ENCODE measurements around the gene RALGPS1.

The RALGPS1 gene

DNA sequence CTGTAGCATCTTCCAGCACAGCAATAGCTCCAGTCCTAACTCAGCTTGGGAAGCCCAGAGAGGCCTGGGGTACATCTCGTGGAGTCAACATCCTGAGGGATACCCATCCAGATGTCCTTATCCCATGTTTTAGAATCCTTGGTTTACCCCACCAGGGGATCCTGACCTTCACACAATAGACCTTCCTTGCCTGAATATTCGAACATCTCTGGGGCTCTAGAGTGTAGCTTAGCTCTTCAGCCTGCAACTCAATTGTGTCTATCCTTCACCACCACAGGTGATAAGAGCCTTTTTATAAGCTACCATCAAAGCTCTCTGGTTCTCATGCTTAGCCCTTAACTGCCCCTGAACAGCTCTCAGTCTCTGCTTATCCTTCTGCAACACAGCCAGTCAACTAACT lies 7.5 kb upstream of the RALGPS1 start:
- no peak for DNase-seq

DNA sequence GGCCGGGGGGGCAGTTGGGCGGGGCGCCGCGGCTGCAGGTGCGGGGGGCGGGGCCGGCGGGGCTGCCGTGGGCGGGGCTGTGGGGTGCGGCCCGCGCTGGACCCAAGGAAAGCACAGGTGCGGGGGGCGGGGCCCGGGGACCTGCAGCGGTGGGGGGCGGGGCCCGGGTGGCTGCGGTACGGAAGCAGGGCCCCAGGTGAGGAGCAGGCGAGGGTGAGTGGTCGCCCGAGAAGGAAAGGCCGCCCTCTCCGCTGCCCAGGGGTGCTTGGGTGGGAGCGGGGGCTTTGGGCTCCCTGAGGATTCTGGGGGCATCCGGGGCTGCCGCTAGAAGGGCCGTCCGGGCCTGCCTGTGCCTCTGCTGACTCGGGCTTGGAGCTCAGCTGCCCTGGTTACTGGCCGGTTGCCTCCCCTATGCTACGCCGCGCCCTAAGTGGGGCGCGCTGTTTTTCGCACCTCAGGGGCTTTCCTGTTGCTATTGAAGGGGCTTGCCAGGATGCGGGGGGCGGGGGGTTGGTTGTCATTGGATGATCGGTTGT lies 767 bp downstream of the RALGPS1 start:
- peak; percentile 57 for DNase-seq

DNA sequence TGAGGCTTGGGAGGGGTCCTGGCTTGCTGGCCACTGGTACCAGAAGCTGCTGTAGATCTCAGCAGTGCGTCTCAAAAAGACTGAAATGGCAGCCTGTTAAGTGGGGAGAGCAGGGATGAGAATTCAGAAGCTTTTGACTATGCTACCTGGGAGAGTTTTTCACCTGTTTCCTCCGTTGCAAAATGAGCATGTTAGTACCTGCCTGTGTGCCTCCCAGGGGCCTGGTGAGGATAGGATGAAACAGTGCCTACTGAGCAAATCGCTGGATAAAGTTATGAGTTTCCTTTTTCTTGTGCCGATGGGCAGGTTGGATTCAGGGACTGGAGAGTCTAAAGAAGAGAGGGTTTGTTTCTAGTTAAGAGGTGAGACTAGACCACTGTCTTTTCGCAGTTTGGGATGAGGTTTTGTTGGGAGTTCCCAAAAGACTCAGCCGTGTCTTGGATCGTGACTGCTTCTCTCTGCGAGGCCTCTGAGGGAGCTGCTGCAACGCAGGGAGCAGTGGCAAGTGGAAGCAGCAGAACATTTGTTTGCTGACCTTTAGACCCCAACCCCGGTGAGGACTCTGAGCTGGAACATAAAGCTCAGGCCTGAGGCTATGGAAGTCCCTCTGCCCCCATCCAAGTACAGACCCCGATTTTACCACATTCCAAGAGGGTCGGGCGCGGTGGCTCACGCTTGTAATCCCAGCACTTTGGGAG lies 1.4 kb downstream of the RALGPS1 start:
- DNase-seq: no peak

DNA sequence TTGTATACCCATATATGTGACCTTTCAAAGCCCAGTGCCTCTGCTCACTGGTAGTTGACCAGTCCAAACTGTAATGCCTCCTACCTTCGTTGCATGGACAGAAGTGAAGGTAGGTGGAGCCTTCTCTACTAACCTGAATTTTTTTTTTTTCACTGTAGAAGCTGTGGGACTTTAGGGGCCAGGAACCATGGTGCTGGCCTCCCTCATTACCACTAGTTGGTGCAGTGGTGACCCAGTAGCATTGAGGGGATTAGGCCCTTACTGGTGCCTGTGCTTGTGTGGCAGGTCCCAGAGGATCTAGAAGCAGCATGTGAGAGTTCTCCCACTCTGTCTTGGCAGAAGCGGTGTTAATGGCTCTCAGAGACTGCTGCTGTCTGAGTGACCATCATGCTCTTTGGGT lies 2.3 kb downstream of the RALGPS1 start:
- DNase-seq: no peak

DNA sequence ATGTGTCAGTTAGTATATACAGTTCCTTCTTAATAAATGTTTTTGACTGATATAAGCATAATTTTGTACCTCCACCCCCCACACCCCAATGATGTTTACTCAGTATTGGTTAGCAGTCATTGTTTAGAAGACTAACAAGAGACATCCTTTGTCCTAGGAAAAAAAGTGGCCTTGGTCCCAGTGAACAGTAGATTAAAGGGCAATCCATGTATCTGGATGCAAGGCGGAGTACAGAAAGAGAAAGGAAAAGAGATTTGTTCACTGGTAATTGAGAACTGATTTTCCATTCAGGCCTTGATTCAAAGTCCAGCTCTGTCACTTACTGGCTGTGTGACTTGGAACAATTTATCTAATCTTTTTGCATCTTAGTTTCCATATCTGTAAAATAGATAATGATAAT lies 4.6 kb downstream of the RALGPS1 start:
- DNase-seq: peak; percentile 19

DNA sequence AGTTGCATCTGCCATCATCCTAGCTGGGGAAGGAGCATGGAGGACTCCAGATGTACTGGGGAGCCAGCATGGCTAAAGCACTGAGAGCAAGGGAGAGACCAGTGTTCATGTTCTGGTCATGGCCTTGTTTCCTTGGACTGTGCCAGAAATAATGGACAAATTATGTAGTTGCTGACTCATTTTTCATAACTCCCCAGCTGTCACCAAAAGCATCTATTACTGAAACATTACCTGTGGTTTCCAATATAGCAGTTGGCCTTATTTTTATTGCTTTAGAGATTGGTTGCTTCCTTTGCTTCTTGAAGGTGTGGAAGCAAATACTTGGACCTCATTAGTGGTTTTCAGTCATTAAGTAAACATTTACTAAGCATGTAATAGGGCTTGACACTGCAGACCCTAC lies 11.3 kb downstream of the RALGPS1 start:
- no peak for DNase-seq

DNA sequence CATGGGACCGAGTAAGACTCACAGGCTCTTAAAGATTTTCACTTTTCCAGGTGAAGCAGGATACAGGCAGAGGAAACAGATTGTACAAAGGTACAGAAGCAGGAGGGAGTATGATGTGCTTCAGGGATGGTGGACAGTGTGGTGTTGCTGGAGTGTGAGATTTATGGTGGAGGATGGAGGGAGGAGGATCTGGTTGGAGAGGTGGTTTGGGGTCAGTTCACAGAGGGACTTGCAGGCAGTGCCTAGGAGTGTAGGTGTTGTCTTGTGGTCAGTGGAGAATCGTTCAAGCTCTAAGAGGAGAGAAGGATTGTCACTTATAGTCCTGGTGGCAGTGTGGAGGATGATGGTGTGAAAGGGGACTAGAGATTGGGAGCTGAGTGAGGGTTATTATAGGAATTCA lies 11.8 kb downstream of the RALGPS1 start:
- DNase-seq: no peak

DNA sequence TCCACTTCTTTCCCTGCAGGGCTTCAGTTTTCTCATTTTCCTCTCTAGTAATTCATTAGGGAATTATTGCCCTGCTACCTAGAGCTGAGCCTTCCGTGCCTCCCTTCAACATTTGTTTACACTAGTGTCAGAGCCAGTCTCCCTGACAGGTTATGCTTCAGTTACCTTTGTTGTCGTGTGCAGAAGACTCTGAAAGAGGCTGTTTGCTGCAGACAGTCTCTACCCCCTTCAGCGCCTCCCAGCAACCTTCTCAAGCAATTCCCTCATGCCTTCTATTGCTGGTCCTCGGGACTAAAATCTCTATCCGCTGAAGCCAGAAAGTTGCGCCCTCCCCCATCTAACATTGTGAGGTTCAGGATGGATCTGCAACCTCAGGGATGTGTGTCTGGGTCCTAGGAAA lies 12.8 kb downstream of the RALGPS1 start:
- peak; percentile 61 for DNase-seq

DNA sequence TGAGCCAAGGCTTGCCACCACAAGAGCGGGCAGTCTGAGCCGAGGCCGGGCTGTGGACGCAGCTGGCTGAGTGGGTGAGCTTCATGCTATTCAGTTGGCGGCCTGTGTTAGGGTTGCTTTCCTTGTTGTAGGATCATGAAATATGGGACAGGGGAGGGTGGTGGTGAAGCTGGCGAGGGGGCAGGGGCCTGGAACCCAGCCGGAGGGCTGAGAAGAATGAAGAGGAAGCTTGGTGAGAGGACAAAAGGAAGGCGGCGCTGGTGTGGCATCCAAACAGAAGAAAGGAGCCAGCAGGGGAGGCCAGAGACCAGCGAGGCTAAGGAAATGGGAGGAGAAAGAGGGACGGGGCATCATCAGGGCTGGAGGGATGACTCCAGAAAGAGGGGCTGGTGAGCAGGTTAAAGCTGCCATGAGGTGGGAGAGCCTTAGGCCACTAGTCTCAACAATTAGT lies 18.3 kb downstream of the RALGPS1 start:
- DNase-seq: no peak

DNA sequence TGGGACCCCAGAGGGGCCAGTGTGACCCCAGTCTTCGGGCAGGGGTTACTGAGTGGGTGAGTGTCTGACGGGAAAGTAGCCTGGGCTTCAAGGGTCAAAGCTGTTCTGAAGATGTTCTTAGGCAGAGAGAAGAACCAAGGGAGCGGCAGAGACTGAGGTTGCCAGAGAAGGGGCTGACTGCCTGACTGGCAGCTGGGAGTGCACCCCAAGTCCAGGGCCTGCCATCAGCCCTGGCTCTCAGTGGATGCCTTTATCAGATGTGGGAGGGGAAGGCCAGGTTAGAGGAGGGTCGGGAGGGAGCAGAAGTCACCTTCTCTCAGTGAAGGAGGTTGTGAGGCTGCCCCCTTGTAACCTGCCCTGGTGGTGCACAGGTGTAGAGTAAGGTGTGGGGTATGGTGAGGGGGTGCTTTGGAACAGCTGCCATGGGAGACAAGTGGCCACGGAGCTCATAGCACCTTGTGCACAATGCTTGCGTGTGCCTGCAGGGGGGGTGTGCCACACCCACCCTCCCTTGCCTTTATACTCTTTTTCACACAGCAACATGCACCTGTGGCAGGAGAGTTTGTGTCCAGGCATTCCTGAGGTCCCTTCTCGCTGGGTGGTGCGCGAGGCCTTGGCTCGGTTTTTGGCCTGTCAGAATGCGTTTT lies 18.9 kb downstream of the RALGPS1 start:
- no peak for DNase-seq

DNA sequence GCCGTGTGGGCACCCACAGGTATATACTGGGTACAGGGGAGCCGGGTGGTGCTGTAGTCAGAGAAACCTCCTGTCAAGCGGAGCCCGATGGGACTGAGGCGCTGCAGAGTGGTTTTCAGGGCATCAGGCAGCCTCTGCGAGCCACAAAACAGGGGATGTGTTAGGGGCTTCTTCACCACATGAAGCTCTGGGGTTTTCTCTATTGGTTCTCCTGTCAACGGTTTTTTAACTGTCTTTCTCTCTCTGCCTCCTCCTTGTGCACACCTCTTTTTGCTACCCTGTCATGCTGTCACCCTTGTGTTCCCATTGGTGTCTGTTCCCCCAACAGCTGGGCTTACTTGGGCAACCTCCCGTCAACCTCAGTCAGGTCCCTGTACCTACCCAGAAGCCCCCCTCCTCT lies 19.9 kb downstream of the RALGPS1 start:
- DNase-seq: no peak

DNA sequence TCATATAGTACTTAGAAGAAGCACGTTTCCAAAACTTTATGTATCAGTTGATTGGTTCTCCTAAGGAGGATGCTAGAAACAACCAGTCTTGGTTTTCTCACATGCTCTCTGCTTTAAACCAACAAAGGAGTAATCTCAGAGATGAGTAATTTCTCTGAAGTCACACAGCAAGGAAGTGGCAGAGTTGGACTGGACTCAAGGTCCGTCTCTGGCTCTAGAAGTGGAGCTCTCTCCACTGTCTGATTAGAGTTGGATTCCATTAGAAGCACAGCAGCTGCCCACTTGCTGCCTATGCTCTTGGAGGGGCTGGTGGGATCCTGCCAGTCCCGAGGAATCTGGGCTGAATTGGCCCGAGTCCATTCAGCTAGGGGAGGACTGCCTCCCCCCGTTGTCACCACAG lies 21.0 kb downstream of the RALGPS1 start:
- no peak for DNase-seq

DNA sequence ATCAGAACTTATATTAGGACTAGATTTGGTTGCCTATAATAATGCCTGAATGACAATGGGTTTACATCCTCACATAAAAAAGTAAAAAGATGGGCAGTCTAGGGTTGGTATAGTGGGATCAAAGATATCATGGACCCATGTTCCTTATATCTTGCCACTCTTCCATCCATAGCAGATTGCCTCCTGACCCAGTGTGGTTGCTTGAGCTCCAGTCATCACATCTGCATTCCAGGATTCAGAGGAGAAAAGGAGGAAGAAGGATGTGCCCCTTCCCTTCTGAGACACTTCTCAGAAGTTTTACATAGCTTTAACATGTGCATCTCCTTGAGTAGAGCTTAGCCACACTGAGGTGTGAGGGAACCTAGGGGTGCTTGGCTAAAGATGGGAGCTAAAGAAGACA lies 22.9 kb downstream of the RALGPS1 start:
- DNase-seq: no peak

DNA sequence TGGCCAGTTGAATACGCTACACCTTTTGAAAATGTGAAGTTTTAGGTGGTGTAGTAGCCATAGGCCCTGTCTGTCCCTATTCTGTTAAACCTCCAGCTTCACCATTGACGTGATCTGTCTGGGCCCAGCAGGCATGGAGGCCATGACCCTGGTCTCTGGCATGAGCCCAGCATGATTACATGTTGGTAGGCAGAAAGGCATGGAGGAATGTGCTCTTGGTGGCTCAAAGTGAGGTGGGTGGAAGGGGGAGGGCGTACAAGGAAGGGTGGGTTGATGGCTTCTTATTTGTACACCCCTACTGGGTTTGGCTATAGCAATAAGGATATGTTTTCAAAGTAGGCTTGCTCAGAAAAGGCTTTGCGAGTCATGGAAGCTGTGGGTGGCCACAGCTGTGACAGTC lies 23.7 kb downstream of the RALGPS1 start:
- no peak for DNase-seq

DNA sequence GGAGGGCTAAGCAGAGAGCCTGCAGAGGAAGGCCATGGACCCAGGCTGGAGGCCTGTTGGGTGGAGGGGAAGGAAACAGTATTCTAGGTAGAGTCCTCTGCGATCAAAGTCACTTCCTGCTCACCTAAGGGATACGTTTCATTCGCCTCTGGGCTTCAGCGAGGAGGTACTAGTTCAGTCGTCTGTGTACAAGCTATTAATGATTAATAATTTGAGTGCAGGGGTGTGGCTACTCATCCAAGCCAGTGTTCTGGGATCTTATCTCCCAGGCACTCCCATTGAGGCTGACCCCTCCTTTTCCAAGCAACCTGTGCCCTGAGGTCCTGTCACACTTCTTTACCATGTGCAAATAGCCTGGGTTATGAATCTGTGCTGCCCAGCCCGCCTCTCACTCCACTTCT lies 25.2 kb downstream of the RALGPS1 start:
- DNase-seq: no peak

DNA sequence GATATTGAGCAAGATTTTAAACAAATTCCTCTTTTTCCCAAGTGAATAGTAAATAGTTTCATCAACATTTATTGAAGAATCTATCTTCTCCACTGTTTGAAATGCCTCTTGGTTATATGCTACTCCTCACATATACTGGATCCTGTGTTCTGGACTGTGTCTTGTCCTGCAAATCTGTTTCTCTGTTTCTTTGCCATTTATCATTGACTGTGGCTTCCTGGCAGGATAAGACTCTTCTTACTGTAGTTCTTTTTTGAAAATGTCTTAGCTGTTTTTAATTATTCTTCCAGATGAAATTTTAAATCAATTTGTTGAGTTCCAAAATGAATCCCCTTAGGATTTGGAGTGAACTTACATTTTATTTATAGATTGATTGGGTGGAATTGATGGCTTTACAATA lies 27.8 kb downstream of the RALGPS1 start:
- DNase-seq: no peak

DNA sequence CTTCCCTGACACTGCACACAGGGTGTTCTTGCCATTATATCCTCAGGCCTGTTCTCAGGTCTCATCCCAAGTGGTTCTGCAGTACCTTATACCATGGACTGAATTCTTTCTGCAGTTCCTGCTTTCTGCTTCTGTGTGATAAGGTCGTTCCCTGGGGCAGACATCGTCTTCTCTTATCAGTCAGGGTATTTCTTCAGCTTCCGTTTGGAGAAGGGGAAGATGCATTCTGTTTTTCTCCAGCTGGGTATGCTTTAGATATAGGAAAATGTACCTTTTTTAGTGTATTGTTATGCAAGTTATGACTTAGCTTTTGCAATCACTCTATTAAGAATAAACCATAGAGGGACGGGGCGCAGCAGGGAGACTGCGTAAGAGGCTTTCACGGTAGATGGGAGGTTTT lies 31.1 kb downstream of the RALGPS1 start:
- no peak for DNase-seq

DNA sequence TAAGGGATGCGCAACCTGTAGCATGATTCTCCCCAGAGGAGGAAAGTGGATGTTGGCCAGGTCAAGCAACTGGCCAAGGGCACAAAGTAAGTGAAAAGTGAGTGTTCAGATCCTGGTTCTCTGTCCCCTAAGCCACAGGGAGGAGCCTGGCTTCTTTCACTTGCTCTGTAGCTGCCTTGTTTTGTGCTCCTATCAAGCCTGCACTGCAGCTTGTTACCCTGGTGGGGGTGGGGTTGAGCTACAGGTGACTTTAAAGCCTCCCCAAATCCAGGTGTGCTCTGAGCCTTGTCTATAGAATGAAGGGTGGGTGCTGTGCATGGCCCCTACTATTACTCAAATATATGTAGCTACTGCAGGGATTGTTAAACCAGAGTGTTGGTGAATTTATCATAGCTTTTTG lies 32.9 kb downstream of the RALGPS1 start:
- no peak for DNase-seq

DNA sequence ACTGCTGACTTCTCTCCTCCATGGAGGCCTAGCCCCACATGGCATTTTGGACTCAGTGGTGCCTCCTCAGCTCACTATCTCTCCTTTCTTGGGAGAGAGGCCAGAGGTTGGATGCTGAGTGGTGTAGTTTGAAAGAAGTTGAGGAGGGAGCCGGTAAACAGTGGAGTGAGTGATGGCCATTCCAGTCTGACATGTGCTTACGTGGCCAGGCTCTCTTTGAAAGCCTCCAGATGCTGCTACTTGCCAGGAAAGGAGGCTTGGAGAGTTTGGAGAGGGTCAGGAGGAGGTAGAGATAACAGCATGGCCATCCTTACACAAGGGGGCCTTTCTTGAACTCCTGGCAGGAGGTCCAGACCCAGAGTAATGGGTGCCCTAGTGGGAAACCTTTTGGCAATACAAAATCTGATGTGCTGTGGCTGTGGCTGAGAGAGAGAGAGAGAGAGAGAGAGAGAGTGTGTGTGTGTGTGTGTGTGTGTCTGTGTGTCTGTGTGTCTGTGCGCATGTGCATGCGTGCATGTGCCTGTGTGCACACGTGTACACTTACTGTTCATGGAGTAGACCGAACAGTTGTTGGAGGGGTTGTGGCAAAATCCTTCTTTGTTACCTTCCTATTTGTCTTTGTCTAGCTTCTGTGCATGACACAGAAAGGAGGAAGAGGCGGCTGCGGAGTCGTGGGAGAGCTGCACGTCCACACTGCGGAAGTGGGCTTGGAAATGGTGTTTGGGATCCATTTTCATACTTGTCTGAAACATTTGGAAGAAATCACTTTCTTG lies 37.8 kb downstream of the RALGPS1 start:
- DNase-seq: no peak

DNA sequence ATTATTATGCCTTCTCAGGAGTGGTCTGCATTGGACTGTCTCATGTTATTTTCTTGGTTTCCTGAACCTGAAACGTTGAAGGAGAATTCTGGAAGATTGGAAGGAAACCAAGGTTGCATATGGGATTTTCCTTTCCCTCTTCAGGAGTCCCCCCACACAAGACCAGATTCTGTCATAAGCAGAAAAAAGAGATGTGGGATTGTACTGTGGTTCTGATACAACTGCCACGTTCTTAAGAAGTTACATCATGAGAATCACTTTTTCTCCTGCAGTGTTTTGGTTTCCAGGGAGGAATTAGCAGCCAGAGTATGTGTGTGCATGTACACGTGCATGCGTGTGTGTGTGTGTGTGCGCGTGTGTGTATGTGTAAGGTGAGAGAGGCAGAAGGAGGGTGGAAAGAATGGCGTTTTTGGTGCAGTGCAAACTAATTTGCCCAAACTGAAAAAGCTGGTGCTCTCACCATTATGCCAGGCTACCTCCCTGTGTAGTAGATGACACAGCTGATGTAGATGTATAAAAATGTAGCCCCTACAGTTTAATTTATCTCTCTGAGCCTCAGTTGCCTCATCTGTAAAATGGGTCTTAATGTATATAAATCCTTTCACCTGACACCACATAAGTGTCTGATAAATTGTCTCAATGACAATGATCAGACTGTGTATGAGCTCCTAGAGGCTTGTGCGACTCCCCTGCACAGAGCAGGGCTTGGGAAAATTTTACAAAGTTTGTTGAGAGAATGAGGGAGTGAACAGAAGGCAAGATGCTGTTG lies 38.6 kb downstream of the RALGPS1 start:
- no peak for DNase-seq

DNA sequence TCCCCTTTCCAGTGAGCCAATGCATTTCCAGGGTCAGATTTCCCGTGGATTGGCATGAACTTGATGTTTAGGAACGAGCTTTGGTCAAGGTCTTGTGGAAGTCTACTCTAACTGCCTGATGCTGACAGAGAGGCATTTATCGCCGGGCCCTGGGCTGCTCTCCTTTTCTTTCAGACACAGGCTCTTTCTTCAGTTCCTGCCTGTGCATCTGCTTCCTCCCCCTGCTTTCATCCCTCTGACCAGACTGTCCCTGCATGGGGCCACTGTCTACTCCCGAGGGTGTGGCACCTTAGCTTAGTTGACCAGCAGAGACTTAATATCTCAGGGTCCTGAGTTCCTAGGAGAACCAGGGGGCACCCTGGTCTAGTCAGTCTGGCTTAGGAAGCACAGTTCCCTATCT lies 41.2 kb downstream of the RALGPS1 start:
- no peak for DNase-seq

DNA sequence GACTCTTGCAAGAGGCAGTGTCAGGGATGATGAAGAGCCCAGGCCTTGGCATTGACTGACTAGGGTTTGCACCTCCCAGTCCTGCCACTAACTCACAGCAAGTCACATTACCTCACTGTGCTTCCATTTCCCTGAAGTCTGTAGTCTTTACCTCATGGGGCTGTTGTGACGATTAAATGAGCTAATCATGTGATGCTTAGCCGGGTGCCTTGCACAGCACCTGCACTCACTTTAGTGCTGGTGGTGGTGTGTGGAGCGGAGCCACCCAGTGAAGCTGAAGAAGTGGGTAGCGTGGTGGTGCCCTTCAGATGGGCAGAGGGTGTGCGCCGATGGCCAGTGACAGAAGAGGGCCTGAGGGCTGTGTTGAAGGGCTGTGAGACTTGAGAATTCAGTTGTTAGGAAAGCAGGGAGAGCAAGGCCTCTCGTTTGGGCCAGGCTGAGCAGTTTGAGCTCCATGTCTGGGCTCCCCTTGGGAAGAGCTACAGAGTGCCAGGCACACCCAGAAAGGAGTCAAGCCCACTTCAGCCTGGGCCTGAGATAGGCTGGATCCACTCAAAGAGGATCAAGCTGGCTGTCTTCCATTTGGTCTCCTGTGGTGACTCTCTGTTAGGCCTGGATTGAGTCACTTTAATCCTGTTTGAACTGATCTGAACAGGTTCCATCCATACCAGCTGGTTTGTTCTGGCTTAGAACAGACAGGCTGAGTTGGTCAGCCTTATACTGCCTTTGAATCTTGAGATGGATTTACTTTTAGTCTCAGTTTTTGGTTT lies 42.5 kb downstream of the RALGPS1 start:
- DNase-seq: no peak
